ENCODE results near the gene AFP.

DNA sequence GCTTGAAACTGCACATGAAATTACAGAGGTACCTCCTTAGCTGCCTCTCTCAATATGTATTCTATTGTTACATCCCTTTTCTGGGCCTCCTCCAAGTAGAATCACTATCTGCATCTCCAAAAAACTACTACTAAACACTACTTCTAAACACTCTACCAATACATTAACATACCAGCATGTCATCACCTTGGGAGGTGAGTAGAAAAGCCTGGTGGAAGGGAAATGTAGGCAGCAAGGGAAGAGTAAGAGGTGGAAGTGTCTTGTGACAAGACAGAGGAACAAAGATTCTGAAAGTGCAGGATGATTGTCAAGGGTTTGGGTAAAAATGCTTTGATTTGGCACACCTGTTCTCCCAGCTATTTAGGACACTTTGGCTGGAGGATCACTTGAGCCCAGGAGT, 49.1 kb downstream of the AFP start:
- TF ChIP-seq FOXA1 (IDR thresholded peaks at IDR 0.05) (no peak), SP1 (IDR thresholded peaks at IDR 0.05) (no peak), FOXM1 (IDR thresholded peaks at IDR 0.05; ENCODE audit: borderline replicate concordance) (no peak), BHLHE40 (IDR thresholded peaks at IDR 0.05; ENCODE audit: borderline replicate concordance) (no peak), L3MBTL2 (conservative IDR thresholded peaks at IDR 0.05) (no peak), FOXK2 (IDR thresholded peaks at IDR 0.05) (no peak), ELF4 (IDR thresholded peaks at IDR 0.05) (no peak), ZNF384 (IDR thresholded peaks at IDR 0.05) (no peak), ARNT (IDR thresholded peaks at IDR 0.05) (no peak), PKNOX1 (IDR thresholded peaks at IDR 0.05) (no peak)

Data from HEK293T (cell line).